HS-5 (cell line): ENCODE measurements around the gene MCHR1.
"Not testable (repeated sequence)": the region's sequence is repeated elsewhere in the genome, so short reads cannot be mapped to it uniquely, and the experiment has no call there.

Source experiments
- DNase-seq: peaks from one replicate; pipeline ENCODE4 v3.0.0-alpha.2; 2012; ENCODE audit warnings: low read depth

MCHR1 gene

GRCh38 chr22:40690370-40690769 is 11.1 kb downstream of the MCHR1 start:
- no peak for DNase-seq

DNA sequence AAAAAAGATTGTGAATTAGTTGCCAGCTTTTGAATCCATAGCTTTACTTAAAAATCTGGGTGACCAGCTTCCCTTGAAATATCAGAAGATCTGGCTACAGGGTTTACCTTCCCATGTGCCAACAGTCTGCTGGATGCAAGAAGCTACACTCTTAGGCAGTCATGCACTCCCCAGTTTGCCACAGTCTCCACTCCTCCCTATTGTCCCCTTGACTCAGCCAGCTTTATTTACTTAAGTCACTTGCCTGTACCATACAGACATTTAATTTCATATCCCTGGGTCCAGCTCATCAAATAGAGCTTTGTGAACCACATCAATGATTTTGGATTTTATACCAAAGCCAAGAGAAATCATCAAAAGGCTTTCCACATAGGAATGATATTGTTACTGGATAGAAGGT is 12.2 kb downstream of the MCHR1 start:
- DNase-seq = no peak

- no peak for DNase-seq
Measured at GRCh38 chr22:40694411-40694810, 15.1 kb downstream of the MCHR1 start.

DNA sequence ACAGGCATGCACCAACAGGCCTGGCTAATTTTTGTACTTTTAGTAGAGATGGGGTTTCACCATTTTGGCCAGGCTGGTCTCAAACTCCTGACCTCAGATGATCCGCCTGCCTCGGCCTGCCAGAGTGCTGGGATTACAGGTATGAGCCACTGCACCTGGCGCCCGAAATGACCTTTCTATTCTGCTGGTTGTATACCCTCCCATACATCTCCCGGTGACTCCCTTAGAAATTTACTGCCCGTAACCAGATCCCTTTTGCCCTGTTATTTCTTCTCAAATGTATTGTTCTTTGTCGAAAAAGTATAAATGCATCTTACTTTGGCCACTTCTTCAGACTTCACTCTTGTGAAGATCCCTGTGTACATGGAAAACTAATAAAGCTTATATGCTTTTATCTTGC is 22.0 kb downstream of the MCHR1 start:
- DNase-seq = no peak

DNA sequence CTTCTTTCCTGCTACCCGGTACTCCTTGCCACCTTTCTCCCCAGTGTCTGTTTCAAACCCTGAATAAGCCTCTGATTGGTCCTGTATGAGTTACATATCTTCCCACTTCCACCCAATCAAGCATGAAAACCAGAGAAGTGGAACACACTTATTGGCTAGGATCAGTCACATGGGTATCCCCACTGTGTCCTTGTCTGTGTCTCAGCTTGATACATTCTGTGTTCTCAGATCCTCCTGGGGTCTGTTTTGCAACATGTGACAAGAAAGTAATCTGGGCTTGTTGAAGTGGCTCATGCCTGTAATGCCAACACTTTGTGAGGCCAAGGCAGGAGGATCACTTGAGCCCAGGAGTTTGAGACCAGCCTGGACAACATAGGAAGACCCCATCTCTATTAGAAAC is 23.9 kb downstream of the MCHR1 start:
- DNase-seq = no peak

DNA sequence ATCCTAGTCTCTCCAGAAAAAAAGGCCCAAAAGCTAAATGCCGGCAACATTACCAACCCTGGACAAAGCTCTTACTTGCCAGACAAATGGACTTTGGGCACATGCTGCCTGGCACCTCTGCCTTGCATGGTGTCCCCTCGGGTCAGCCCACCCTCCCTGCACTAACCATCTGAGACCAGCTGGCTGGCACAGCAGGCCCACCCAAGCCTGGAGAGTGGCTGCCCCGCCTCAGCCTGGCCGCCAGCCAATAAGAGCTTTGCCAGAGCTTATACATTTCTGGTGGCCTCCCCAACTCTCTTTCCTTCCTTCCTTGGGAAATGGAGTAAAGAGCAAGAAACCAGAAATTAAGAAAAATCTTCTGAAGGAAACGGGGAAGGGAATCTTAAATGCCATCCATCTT is 24.5 kb downstream of the MCHR1 start:
- no peak for DNase-seq

DNA sequence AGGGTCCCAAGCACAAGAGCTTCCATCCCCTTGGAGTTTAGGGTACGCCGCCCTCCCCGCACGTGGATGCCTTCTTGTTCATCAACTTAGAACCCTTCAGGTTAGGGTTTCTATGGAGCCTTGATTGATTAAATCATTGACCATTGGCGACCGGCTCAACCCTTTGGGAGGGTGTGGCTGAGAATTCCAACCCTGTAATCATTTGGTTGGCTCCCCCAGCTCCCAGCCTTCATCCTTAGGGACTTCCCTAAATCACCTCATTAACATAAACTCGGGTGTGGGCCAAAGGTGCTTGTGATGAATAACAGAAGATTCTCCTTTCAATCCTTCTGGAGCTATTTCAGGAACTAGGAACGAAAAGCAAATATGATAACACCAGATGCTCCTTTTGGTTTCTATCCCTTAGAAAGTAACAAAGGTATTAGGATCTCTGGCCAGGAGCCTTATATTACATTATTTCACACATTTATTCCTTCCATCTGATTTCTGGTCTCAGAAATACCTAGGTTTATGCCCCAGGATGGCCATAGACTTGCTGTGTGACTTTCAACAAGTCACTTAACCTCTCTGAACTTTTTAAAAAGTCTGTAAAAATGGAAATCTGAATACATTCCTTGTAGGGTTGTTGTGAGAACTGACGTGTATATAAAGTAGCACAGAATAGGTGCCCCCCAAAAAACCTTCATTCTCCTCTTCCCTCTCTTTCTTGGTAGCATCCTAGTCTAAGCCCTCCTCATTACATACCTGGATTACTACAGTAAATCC is 26.8 kb downstream of the MCHR1 start:
- DNase-seq = no peak

DNA sequence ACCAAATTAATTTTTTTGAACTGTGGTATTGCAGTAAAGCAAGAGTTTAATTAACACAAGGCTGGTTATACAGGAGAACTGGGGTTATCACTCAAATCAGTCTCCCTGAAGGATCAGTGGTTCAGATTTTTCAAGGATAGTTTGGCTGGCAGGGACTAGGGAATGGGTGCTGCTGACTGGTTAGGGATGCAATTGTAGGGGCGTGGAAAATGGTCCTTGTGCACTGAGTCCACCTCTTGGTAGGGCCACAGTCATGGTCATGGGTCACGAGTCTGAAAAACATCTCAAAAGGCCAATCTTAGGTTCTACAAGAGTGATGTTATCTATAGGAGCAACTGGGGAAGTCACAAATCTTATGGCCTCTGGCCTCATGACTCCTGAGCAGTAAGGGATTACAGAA is 27.9 kb downstream of the MCHR1 start:
- no peak for DNase-seq

DNA sequence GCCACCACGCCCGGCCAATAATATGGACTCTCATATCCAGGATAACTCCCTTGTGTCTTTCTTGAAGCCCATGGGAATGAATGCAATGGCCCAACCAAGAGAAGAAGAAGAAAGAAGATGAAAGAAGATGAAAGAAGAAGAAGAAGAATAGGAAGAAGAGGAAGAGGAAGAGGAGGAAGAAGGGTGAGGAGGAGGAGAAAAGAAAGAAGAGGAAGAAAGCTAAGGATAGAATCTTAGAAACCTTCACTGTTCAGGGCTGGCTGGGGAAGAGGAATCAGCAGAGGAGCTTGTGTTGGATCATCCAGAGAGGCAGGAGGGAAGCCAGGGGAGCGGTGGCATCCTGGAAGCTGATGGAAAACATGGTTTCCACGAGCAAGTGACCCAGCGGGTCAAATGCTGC is 28.9 kb downstream of the MCHR1 start:
- DNase-seq = no peak

DNA sequence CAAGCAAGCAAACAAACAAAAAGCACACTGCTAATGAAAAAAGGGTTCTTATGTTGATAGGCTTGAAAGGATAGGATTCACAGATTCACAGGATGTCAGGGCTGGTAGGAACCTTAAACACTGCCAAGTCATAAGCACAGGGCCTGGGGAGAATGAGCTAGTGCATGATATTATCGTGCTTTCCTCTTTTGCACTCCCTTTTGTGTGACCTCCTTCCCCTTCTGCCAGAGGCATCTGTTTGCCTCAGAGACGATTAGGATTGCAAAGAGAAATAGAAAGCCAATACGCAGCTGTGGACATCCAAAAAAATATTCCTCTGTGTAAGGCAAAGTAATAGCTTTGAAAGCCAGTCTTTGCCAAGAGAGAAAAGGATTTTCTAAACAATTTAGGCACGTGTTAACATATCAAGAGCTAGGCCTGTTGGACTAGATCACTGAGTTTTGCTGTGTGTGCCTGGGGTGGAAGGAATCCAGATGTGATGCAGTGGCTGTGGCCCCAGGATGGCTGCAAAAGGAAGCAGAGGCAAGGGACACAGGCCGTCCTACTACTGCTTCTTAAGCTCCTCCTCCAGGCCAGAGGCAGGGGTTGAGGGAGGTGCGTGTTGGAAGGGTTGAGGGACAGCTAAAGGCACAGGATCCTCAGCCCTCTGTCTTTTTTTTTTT is 30.6 kb downstream of the MCHR1 start:
- no peak for DNase-seq

DNA sequence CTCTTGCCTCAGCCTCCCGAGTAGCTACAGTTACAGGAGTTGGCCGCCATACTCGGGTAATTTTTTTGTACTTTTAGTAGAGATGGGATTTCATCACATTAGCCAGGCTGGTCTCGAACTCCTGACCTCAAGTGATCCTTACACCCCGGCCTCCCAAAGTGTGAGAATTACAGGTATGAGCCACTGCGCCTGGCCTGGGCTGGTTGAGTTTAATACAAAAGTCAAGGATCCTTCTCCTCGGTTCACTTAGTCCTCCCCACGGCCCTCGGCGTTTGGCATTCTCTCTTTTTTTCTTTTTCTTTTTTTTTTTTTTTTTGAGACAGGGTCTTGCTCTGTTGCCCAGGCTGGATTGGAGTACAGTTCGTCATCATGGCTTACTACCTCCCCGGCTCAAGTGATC is 33.0 kb downstream of the MCHR1 start:
- no peak for DNase-seq

- no peak for DNase-seq
Measured at GRCh38 chr22:40714499-40715337, 35.4 kb downstream of the MCHR1 start.

DNA sequence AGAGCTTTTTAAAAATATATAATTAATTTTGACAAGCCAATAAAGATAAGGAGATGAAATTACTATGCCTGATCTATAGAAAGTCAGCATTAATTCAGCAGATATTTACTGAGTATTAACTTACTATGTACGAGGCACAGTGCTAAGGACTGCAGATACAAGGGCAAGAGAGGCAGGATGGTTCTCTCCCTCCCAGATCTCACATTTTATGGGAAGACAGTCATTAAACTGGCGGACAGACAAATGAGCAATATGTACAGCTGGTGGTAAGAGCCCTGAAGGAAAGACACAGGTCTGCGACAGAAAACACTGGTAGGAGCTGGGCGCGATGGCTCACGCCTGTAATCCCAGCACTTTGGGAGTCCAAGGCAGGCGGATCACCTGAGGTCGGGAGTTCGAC is 36.8 kb downstream of the MCHR1 start:
- no peak for DNase-seq

DNA sequence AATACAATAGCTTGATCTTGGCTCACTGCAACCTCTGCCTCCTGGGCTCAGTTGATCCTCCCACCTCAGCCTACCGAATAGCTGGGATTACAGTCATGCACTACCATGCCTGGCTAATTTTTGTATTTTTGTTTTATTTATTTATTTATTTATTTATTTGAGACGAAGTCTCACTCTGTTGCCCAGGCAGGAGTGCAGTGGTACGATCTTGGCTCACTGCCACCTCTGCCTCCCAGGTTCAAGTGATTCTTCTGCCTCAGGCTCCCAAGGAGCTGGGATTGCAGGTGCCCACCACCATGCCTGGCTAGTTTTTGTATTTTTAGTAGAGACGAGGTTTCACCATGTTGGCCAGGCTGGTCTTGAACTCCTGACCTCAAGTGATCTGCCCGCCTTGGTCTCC is 38.4 kb downstream of the MCHR1 start:
- DNase-seq = not testable (repeated sequence)

DNA sequence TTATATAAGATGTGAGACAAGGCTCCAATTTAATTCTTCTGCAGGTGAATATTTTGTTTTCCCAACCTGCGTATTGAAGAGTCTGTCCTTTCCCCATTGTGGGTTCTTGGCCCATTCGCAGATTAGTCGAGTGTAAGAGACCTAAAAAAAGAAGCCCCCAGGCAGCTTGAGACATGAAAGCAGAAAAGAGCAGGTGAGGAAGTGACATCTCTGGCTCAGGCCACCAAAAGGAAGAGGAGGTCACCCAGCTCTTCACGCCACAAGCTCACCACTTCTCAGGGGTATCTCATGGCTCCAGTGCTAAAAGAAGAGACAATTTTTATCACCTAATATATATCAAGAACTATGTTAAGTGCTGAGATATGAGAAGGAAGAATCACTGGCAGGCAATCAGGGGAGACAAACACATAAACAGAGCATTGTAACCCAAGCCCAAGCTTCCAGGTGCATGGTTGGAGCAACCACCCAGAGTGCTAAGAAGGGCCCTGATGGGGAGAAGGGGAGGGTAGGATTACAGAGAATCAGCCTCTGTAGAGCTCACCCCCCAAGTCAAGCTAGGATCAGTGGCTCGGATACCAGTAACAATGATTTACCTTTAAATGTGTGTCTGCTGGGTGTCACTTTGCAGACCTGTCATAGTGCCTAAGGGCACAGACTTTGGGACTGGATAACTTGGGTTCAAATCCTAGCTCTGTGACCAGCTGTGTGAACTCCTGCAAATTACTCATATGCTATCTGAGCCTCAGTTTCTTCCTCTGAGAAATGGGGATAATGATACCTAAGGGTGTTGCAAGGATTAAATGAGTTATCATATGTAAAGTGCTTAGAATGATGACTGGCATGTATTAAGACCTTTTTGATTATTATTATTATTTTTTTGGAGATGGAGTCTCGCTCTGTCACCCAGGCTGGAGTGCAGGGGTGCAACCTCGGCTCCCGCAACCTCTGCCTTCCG is 39.2 kb downstream of the MCHR1 start:
- DNase-seq = no peak

DNA sequence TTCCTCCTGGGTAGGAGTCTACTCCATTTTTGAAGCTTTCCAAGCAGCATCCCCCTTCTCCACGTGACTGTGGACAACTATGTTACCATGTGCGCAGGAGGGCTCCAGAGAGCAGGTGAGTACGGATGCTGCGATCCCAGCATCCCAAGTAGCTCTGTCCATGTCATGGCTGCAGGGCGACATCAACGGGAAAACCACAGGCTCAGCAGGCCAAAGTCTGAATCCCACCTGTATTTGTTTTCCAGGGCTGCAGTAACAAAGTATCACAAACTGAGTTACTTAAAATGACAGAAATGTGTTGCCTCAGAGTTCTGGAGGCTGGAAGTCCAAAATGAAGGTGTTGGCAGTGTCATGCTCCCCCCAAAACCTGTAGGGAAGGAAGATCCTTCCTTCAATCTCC is 40.3 kb downstream of the MCHR1 start:
- no peak for DNase-seq

- not testable (repeated sequence) for DNase-seq
Measured at GRCh38 chr22:40720156-40720537, 40.9 kb downstream of the MCHR1 start.

DNA sequence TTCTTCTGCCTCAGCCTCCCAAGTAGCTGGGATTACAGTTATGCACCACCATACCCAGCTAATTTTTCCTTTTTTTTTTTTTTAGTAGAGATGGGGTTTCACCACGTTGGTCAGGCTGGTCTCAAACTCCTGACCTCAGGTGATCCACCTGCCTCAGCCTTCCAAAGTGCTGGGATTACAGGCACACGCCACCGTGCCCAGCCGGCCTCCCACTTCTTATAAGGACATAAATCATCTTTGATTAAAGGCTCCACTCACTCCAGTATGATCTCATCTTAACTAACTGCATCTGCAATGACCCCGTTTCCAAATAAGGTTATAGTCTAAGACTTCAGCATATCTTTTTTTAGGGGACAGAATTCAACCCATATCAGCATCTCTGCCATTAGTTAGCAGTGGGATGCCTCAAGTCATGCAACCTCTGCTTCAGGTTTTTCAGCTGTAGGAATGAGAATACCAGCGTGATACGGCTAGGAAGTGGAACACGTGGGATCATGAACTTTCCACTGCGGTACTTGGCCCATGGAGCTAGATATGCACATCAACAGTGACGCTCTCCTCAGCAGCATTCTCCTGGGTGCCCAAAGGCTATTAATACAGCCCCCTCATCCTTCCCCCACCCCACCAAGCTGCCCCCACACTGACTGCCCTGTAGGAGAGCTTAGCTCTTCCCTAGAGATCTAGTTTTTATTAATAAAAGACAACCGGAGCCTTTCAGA is 41.4 kb downstream of the MCHR1 start:
- no peak for DNase-seq

GRCh38 chr22:40721266-40721665 is 42.0 kb downstream of the MCHR1 start:
- peak; percentile 8 for DNase-seq

GRCh38 chr22:40723396-40723933 is 44.2 kb downstream of the MCHR1 start:
- no peak for DNase-seq

GRCh38 chr22:40726514-40726913 is 47.2 kb downstream of the MCHR1 start:
- DNase-seq = no peak
